BLaER1 treated with 17β-estradiol and CSF1 and Interleukin-3, amounts not matched to agents 10 nM and 100 nM (cell line): ENCODE results near the gene SFI1.
"Not testable (repeated sequence)": the region's sequence is repeated elsewhere in the genome, so short reads cannot be mapped to it uniquely, and the experiment has no call there.

ENCODE experiments used
- H3K27ac ChIP-seq, 11 experiments: shearing (Covaris generic); formaldehyde crosslinking; 2 replicates each; pipeline ENCODE4 v1.8.1; 2022
- H3K27me3 ChIP-seq, 11 experiments: shearing (Covaris generic); formaldehyde crosslinking; 2 replicates each; pipeline ENCODE4 v1.8.1; 2022
- H3K36me3 ChIP-seq, 11 experiments: shearing (Covaris generic); formaldehyde crosslinking; 2 replicates each; pipeline ENCODE4 v1.8.1; 2022
- H3K4me1 ChIP-seq, 10 experiments: shearing (Covaris generic); formaldehyde crosslinking; 2 replicates each; pipeline ENCODE4 v1.8.1; 2022
- H3K4me2 ChIP-seq, 11 experiments: shearing (Covaris generic); formaldehyde crosslinking; 2 replicates each; pipeline ENCODE4 v1.8.1; 2022
- H3K4me3 ChIP-seq, 10 experiments: shearing (Covaris generic); formaldehyde crosslinking; 2 replicates each; pipeline ENCODE4 v1.8.1; 2022
- H3K9ac ChIP-seq, 11 experiments: shearing (Covaris generic); formaldehyde crosslinking; 2 replicates each; pipeline ENCODE4 v1.8.1; 2022
- H3K9me3 ChIP-seq, 11 experiments: shearing (Covaris generic); formaldehyde crosslinking; replicated peaks in 1 of 11; 2 replicates each; pipeline ENCODE4 v1.8.1; 2022
- H4K20me1 ChIP-seq, 11 experiments: shearing (Covaris generic); formaldehyde crosslinking; 2 replicates each; pipeline ENCODE4 v1.8.1; 2022
- Cebpa-rat ChIP-seq, 11 experiments: shearing (Covaris generic); IDR thresholded peaks; 2 replicates each; pipeline ENCODE4 v1.8.1; 2022

Gene SFI1

DNA sequence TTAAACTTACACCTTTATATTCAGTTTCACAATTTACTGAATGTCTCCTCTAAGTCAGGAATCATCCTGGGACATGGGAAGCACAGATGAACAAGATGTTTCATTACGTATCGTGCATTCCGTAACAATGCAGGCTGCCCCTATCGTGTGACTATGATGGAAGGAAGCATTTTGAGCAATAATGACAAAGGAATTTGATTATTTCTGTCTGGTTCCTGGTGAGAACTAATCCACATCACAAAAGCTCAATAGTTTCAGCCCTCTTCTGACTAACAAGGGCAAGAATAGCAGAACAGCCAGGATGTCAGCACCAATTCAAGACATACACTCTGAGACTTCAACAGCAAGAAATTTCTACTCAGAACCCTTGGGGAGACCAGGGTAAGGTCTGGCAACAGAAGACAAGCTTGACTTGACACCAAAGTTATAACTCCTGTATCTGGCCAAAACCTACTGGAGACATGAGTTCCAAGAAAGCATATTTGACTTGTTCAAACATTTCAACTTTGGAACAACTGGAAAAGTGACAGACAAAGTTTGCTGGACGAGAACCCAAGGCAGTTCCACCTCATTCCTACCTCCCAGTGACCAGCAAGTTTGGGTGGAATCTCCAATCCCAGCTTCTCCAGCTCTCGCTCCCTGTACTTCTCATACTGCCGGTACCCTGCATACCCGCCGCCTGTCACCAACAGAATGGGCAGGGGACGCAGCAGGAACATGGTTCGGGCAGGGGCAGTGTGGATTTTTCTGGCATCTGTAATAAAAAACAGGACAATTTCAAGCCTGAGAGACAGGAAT lies 151.4 kb downstream of the SFI1 start:
- Histone ChIP-seq H3K4me2 (no peak overlapping the region), H3K9ac (no peak overlapping the region), H3K4me3 (no peak overlapping the region), H4K20me1 (peaks cover 0 to 26% (median 0%) of the 10 kb centered on the region in 11 experiments; a peak in 7 of 22 replicates), H3K36me3 (peaks cover 45 to 66% (median 57%) of the 10 kb centered on the region in 11 experiments), H3K9me3 (no peaks in the 10 kb centered on the region), H3K27ac (peak overlapping the region in 1 of 11 experiments; percentile 12; a peak in 1 of 22 replicates), H3K4me1 (peaks cover 0 to 45% (median 32%) of the 10 kb centered on the region in 10 experiments; a peak in 19 of 20 replicates), H3K27me3 (no peaks in the 10 kb centered on the region)
- TF ChIP-seq Cebpa-rat (IDR thresholded peaks at IDR 0.05): no peak

DNA sequence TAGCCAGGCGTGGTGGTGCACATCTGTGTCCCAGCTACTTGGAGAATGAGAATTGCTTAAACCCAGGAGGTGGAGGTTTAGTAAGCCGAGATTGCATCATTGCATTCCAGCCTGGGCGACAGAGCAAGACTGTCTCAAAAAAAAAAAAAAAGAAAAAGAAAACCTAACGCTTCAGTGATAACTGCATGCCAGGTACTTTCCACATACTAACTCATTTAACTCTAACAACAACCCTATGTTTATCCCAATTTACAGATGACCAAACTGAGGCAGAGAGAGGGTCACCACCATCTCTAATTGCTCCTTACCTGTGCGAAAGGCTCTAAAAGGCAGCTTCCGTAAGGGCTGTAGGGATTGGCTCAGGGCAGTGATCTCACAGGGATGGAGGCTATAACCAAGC lies 154.1 kb downstream of the SFI1 start:
- H3K4me1 ChIP-seq: peaks cover 0 to 50% (median 35%) of the 10 kb centered on the region in 10 experiments; a peak in 19 of 20 replicates
- peak overlapping the region in 6 of 11 experiments; percentile 27 to 66 (median 60); a peak in 9 of 22 replicates for H3K27ac ChIP-seq
- no peaks in the 10 kb centered on the region for H3K9me3 ChIP-seq
- no peak overlapping the region for H3K4me3 ChIP-seq
- peak overlapping the region in 5 of 11 experiments; percentile 2 to 32 (median 9); a peak in 5 of 22 replicates for H3K9ac ChIP-seq
- peak in 3 of 11 experiments; percentile 23 to 66 (median 55); a peak in 4 of 22 replicates for TF ChIP-seq Cebpa-rat (IDR thresholded peaks at IDR 0.05)
- H3K4me2 ChIP-seq: peak overlapping the region in 8 of 11 experiments; percentile 11 to 71 (median 49); a peak in 15 of 22 replicates
- H3K36me3 ChIP-seq: peaks cover 36 to 55% (median 46%) of the 10 kb centered on the region in 11 experiments
- no peaks in the 10 kb centered on the region for H3K27me3 ChIP-seq
- peaks cover 0 to 50% (median 11%) of the 10 kb centered on the region in 11 experiments; a peak in 11 of 22 replicates for H4K20me1 ChIP-seq

DNA sequence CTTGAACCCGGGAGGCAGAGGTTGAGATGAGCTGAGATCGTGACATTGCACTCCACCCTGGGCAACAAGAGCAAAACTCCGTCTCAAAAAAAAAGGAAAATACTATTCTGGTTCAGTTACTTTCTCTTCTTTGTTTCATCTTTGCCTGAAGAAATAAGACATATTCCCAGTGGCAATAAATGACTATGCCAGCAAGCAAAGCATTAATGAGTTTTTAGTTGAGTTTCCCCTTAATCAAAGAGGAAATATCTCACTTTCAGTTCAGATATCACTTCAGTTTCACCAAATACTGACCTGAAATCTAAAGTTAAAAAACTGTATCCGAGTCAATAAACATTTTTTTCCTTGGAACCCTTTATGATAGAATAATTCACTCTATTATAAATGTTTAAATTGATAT lies 155.3 kb downstream of the SFI1 start:
- H3K4me3 ChIP-seq: no peak overlapping the region
- H3K4me2 ChIP-seq: peak overlapping the region in 2 of 11 experiments; percentile 20 to 32; a peak in 1 of 22 replicates
- H3K9ac ChIP-seq: no peak overlapping the region
- H3K27me3 ChIP-seq: no peaks in the 10 kb centered on the region
- H3K4me1 ChIP-seq: peaks cover 0 to 44% (median 34%) of the 10 kb centered on the region in 10 experiments; a peak in 19 of 20 replicates
- TF ChIP-seq Cebpa-rat (IDR thresholded peaks at IDR 0.05): no peak
- H3K36me3 ChIP-seq: peaks cover 29 to 47% (median 37%) of the 10 kb centered on the region in 11 experiments
- peaks cover 0 to 60% (median 11%) of the 10 kb centered on the region in 11 experiments; a peak in 11 of 22 replicates for H4K20me1 ChIP-seq
- H3K9me3 ChIP-seq: no peaks in the 10 kb centered on the region
- H3K27ac ChIP-seq: no peak overlapping the region; a peak in 1 of 22 replicates

DNA sequence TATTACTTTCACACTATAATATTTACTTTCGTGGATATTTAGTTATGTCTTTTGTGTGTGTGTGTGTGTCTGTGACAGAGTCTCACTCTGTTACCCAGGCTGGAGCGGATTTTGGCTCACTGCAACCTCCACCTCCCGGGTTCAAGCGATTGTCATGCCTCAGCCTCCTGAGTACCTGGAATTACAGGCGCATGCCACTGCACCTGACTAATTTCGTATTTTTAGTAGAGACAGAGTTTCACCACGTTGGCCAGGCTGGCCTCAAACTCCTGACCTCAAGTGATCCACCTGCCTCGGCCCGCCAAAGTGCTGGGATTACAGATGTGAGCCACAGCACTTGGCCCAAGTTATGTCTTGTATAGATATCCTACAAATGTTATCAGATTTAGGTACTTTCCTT lies 155.8 kb downstream of the SFI1 start:
- Histone ChIP-seq H4K20me1 (peaks cover 0 to 60% (median 11%) of the 10 kb centered on the region in 11 experiments; a peak in 11 of 22 replicates), H3K4me1 (peaks cover 0 to 43% (median 34%) of the 10 kb centered on the region in 10 experiments; a peak in 19 of 20 replicates), H3K9ac (no peak overlapping the region), H3K9me3 (no peaks in the 10 kb centered on the region), H3K27me3 (no peaks in the 10 kb centered on the region), H3K36me3 (peaks cover 24 to 43% (median 33%) of the 10 kb centered on the region in 11 experiments), H3K4me3 (no peak overlapping the region), H3K27ac (no peak overlapping the region), H3K4me2 (no peak overlapping the region)
- no peak for TF ChIP-seq Cebpa-rat (IDR thresholded peaks at IDR 0.05)

DNA sequence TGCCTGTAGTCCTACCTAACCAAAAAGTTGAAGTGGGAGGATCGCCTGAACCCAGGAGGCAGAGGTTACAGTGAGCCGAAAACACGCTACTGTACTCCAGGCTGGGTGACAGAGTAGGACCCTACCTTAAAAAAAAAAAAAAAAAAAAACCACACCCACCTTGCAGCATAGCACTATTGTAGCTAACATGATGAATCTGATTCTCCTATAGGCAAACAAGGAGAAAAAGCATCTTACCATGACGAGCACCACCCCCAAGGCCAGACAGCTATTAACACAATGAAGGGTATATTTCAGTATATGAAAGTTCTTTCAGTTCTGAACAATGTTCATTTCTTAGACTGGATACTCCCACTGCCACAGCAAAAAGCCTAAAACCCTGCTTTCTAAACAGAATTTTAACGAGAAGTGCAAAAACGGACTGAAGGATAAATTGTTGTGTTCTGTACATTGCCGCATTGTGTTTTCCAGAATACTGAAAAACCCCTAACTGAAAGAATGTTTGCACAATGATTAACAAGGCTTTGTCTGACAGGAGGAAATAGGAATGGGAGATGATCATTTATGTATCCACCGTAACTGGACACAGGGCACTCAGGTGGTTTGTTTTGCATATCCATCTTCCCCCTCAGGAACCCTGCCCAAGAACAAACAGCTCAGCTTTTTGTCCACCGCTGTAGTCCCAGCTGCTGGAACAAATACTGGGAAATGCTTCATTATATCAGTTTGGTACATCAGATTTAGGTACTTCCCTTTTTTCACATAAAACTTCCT lies 156.8 kb downstream of the SFI1 start:
- Histone ChIP-seq H3K4me1 (peaks cover 0 to 43% (median 34%) of the 10 kb centered on the region in 10 experiments; a peak in 19 of 20 replicates), H3K4me2 (peak overlapping the region in 3 of 11 experiments; percentile 2 to 33 (median 23); a peak in 3 of 22 replicates)

DNA sequence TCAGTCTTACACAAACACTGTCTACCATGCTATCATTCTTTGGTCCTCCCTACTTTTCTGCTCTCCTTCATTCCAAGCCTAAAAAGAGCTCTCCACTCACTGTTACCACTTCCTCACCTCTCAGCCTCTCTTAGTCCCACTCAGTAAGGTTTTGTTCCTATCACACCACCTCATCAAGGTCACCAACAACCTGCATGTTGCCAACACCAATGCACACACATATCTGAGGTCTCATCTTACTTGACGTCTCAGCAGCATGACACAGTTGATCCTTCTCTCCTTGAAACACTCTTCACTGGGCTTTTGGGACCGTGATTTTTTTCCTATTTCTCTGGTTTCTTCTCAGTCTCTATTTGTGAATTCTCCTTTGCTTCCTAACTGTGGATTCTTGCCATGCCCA lies 157.6 kb downstream of the SFI1 start:
- Histone ChIP-seq H3K36me3 (peaks cover 7 to 32% (median 16%) of the 10 kb centered on the region in 11 experiments), H3K4me2 (peak overlapping the region in 1 of 11 experiments; percentile 23; a peak in 1 of 22 replicates), H3K27me3 (no peaks in the 10 kb centered on the region), H3K9ac (no peak overlapping the region), H4K20me1 (peaks cover 0 to 73% (median 16%) of the 10 kb centered on the region in 11 experiments; a peak in 12 of 22 replicates), H3K4me1 (peaks cover 0 to 43% (median 34%) of the 10 kb centered on the region in 10 experiments; a peak in 19 of 20 replicates), H3K9me3 (no peaks in the 10 kb centered on the region), H3K27ac (no peak overlapping the region), H3K4me3 (no peak overlapping the region)
- TF ChIP-seq Cebpa-rat (IDR thresholded peaks at IDR 0.05): no peak

More for the DNA sequence above, 156.8 kb downstream of the SFI1 start:
- no peak for TF ChIP-seq Cebpa-rat (IDR thresholded peaks at IDR 0.05)
- Histone ChIP-seq H3K9me3 (no peaks in the 10 kb centered on the region), H3K27ac (no peak overlapping the region), H4K20me1 (peaks cover 0 to 67% (median 15%) of the 10 kb centered on the region in 11 experiments; a peak in 12 of 22 replicates), H3K9ac (no peak overlapping the region), H3K4me3 (no peak overlapping the region), H3K27me3 (no peaks in the 10 kb centered on the region), H3K36me3 (peaks cover 14 to 32% (median 23%) of the 10 kb centered on the region in 11 experiments)

DNA sequence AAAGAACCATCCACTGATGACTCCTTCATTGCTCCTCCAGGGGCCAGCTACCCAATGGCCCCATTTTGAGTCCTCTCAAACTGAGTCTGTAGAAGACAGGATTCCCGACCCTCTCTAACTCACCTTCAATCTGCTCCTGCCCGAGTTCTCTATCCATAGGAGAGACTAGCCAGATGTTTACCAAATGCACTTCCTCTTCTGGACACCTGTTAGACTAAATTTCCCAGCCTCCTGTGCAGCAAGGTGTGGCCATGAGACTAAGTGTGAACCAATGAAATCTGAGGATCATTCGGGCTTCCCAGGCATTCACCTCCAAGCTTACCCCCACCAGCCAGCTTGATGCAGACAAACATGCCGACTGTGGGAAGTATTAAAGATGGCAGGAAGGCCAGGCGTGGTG lies 158.1 kb downstream of the SFI1 start:
- H3K27me3 ChIP-seq: no peaks in the 10 kb centered on the region
- H3K9me3 ChIP-seq: no peaks in the 10 kb centered on the region
- peaks cover 0 to 76% (median 16%) of the 10 kb centered on the region in 11 experiments; a peak in 12 of 22 replicates for H4K20me1 ChIP-seq
- H3K27ac ChIP-seq: no peak overlapping the region
- H3K9ac ChIP-seq: no peak overlapping the region
- H3K36me3 ChIP-seq: peaks cover 4 to 30% (median 11%) of the 10 kb centered on the region in 11 experiments
- no peak overlapping the region for H3K4me3 ChIP-seq
- no peak for TF ChIP-seq Cebpa-rat (IDR thresholded peaks at IDR 0.05)
- peaks cover 0 to 43% (median 34%) of the 10 kb centered on the region in 10 experiments; a peak in 19 of 20 replicates for H3K4me1 ChIP-seq
- no peak overlapping the region for H3K4me2 ChIP-seq

DNA sequence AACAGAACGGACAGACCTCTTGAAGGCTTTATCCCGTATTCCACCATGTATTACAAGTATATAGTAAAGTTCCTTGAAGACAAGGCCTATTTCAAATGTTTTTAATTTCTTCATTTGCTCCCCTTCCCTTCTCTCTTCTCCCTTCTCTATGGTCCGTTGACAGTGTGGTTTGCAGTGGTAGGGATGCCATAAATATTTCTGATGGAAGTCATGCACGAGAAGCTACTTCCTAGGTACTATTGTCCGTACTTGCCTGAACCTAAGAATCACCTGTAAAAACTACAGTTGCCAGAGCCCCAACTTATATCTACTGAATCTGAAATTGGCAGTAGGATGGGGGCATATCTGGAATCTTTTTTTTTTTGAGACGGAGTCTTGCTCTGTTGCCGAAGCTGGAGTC lies 162.9 kb downstream of the SFI1 start:
- Histone ChIP-seq H3K9ac (no peak overlapping the region), H3K27ac (no peak overlapping the region), H3K27me3 (no peaks in the 10 kb centered on the region), H3K4me1 (peaks cover 14 to 30% (median 21%) of the 10 kb centered on the region in 10 experiments), H3K36me3 (peaks cover 0 to 19% (median 0%) of the 10 kb centered on the region in 11 experiments; a peak in 3 of 22 replicates), H3K4me2 (no peak overlapping the region), H3K4me3 (no peak overlapping the region), H3K9me3 (no peaks in the 10 kb centered on the region), H4K20me1 (peaks cover 0 to 63% (median 8%) of the 10 kb centered on the region in 11 experiments; a peak in 8 of 22 replicates)
- TF ChIP-seq Cebpa-rat (IDR thresholded peaks at IDR 0.05): no peak

DNA sequence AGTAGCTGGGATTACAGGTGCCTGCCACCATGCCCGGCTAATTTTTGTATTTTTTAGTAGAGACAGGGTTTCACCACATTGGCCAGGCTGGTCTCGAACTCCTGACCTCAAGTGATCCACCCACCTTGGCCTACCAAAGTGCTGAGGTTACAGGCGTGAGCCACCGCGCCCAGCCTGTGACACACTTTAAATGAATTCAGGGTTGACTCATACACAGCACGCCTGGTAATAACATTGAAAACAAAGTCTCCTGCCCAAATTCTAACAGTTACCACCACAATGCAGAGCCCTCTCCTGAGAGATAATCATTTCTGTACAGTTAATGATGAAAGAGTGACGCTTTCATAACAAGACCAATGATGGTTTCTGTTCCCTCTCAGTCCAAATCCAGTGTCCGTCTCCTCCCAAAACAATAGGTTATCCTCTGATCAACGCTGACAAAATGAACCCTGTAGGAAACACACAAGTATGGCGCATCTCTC lies 164.6 kb downstream of the SFI1 start:
- Histone ChIP-seq H3K4me1 (peaks cover 14 to 26% (median 20%) of the 10 kb centered on the region in 10 experiments), H3K4me2 (peak overlapping the region; percentile 84 to 98 (median 97)), H3K27ac (peak overlapping the region in 8 of 11 experiments; percentile 59 to 81 (median 68); a peak in 7 of 22 replicates), H4K20me1 (peaks cover 0 to 47% (median 0%) of the 10 kb centered on the region in 11 experiments; a peak in 7 of 22 replicates), H3K36me3 (peaks cover 0 to 19% (median 0%) of the 10 kb centered on the region in 11 experiments; a peak in 2 of 22 replicates), H3K9ac (peak overlapping the region; percentile 69 to 89 (median 82); a peak in 21 of 22 replicates), H3K4me3 (peak overlapping the region; percentile 79 to 100 (median 92))
- H3K27me3 ChIP-seq, H3K9me3 ChIP-seq: not testable (repeated sequence)
